Measurements from ENCODE around the gene NLRC5.

- no peak for TF ChIP-seq ZNF384 (IDR thresholded peaks at IDR 0.05)
- no peak for TF ChIP-seq FOXA1 (IDR thresholded peaks at IDR 0.05)
Measured at GRCh38 chr16:57061084-57061905, 71.9 kb downstream of the NLRC5 start.
